Nephron progenitor cell (in vitro differentiated cells): ENCODE results near the gene MYH10.

Source experiments
- DNase-seq: peaks from one replicate; pipeline ENCODE4 v3.0.0; 2021
- H3K27ac Mint-ChIP-seq: 2 replicates; pipeline ENCODE4 v1.8.0; 2021; ENCODE audit warnings: mild to moderate bottlenecking, moderate library complexity, mixed read lengths
- H3K27me3 Mint-ChIP-seq: 2 replicates; pipeline ENCODE4 v1.8.0; 2021; ENCODE audit warnings: mild to moderate bottlenecking, low read depth, mixed read lengths; ENCODE audit not compliant: poor library complexity
- H3K36me3 Mint-ChIP-seq: 2 replicates; pipeline ENCODE4 v1.8.0; 2021; ENCODE audit warnings: low read depth, mixed read lengths
- H3K4me1 Mint-ChIP-seq: 2 replicates; pipeline ENCODE4 v1.8.0; 2021; ENCODE audit warnings: mixed read lengths
- H3K4me3 Mint-ChIP-seq: 2 replicates; pipeline ENCODE4 v1.8.0; 2021; ENCODE audit warnings: mild to moderate bottlenecking, moderate library complexity, mixed read lengths
- H3K9me3 Mint-ChIP-seq: 2 replicates; pipeline ENCODE4 v1.8.0; 2021; ENCODE audit warnings: mild to moderate bottlenecking, moderate library complexity, mixed read lengths
- CTCF ChIP-seq: fragments of 200-600 bp; sonication (generic); IDR thresholded peaks from 2 replicates; pipeline ENCODE4 v1.5.0; 2021; ENCODE audit warnings: antibody characterized with exemption

The MYH10 gene

GRCh38 chr17:8469964-8470363 is 160.6 kb downstream of the MYH10 start:
- peaks cover 28% of the 10 kb centered on the region for H3K4me1 Mint-ChIP-seq
- H3K4me3 Mint-ChIP-seq = no peak overlapping the region
- no peak for DNase-seq
- no peak for TF ChIP-seq CTCF
- H3K36me3 Mint-ChIP-seq = peaks cover 56% of the 10 kb centered on the region
- no peaks in the 10 kb centered on the region for H3K27me3 Mint-ChIP-seq
- H3K9me3 Mint-ChIP-seq = no peaks in the 10 kb centered on the region
- peak overlapping the region; percentile 83 for H3K27ac Mint-ChIP-seq

- no peak for DNase-seq
- Mint-ChIP-seq H3K27ac (peak overlapping the region; percentile 64), H3K4me3 (no peak overlapping the region), H3K36me3 (peaks cover 53% of the 10 kb centered on the region), H3K27me3 (no peaks in the 10 kb centered on the region), H3K9me3 (no peaks in the 10 kb centered on the region), H3K4me1 (peaks cover 33% of the 10 kb centered on the region)
- TF ChIP-seq CTCF = no peak
Measured at GRCh38 chr17:8468980-8469379, 161.5 kb downstream of the MYH10 start.

GRCh38 chr17:8468127-8468526 is 162.4 kb downstream of the MYH10 start:
- TF ChIP-seq CTCF = no peak
- no peaks in the 10 kb centered on the region for H3K27me3 Mint-ChIP-seq
- no peak overlapping the region for H3K4me3 Mint-ChIP-seq
- peaks cover 50% of the 10 kb centered on the region for H3K36me3 Mint-ChIP-seq
- DNase-seq = no peak
- no peaks in the 10 kb centered on the region for H3K9me3 Mint-ChIP-seq
- H3K27ac Mint-ChIP-seq = peak overlapping the region; percentile 64
- H3K4me1 Mint-ChIP-seq = peaks cover 36% of the 10 kb centered on the region

GRCh38 chr17:8467527-8467926 is 163.0 kb downstream of the MYH10 start:
- Mint-ChIP-seq H3K4me3 (no peak overlapping the region), H3K4me1 (peaks cover 38% of the 10 kb centered on the region), H3K27ac (peak overlapping the region; percentile 81), H3K9me3 (no peaks in the 10 kb centered on the region), H3K36me3 (peaks cover 47% of the 10 kb centered on the region), H3K27me3 (no peaks in the 10 kb centered on the region)
- DNase-seq = no peak
- no peak for TF ChIP-seq CTCF

GRCh38 chr17:8466873-8467272 is 163.7 kb downstream of the MYH10 start:
- DNase-seq = no peak
- H3K4me3 Mint-ChIP-seq = no peak overlapping the region
- H3K4me1 Mint-ChIP-seq = peaks cover 38% of the 10 kb centered on the region
- H3K27ac Mint-ChIP-seq = peak overlapping the region; percentile 81
- TF ChIP-seq CTCF = no peak
- H3K9me3 Mint-ChIP-seq = no peaks in the 10 kb centered on the region
- peaks cover 44% of the 10 kb centered on the region for H3K36me3 Mint-ChIP-seq
- H3K27me3 Mint-ChIP-seq = no peaks in the 10 kb centered on the region

GRCh38 chr17:8466456-8466855 is 164.1 kb downstream of the MYH10 start:
- Mint-ChIP-seq H3K27me3 (no peaks in the 10 kb centered on the region), H3K4me1 (peaks cover 38% of the 10 kb centered on the region), H3K4me3 (no peak overlapping the region), H3K9me3 (no peaks in the 10 kb centered on the region), H3K36me3 (peaks cover 44% of the 10 kb centered on the region), H3K27ac (peak overlapping the region; percentile 71)
- TF ChIP-seq CTCF = no peak
- no peak for DNase-seq
